ENCODE data around the gene TBX1. TPM values are rescaled to one million over a fixed set of nuclear protein-coding genes. Genes with fewer than 3 reads are reported as not detected.
A peak's percentile ranks its signal among the peaks of the same experiment; 100 is the strongest.

TBX1 gene
- total RNA-seq, 2 donors from 2014 or later = 11.0 to 20.2 TPM

- H3K4me3 ChIP-seq = no peak overlapping the region
- intact Hi-C loops (cut with DNase I) = no loop called here
- H3K9me3 ChIP-seq = no peaks in the 10 kb centered on the region
- no peak overlapping the region for H3K27ac ChIP-seq
- H3K36me3 ChIP-seq = no peaks in the 10 kb centered on the region
- peaks cover 5% of the 10 kb centered on the region for H3K4me1 ChIP-seq (replicated peaks)
- no peak for TF ChIP-seq POLR2A (IDR thresholded peaks at IDR 0.05)
- no peak for TF ChIP-seq POLR2AphosphoS5 (IDR thresholded peaks at IDR 0.05)
- no peak for TF ChIP-seq CTCF (IDR thresholded peaks at IDR 0.05)
- peaks cover 19% of the 10 kb centered on the region for H3K27me3 ChIP-seq (replicated peaks; ENCODE audit: insufficient read depth)
- 7% methylated on average over 25 of the region's 26 CpGs for WGBS
- DNase-seq (ENCODE audit: low spot score) = no peak
These were observed 4.8 kb upstream of the TBX1 start for GRCh38 chr22:19755722-19756287.

- Histone ChIP-seq H3K27me3 (replicated peaks; ENCODE audit: insufficient read depth) (peaks cover 19% of the 10 kb centered on the region), H3K9me3 (no peaks in the 10 kb centered on the region), H3K4me1 (replicated peaks) (peaks cover 5% of the 10 kb centered on the region), H3K4me3 (peak overlapping the region; percentile 18 to 29), H3K36me3 (no peaks in the 10 kb centered on the region), H3K27ac (no peak overlapping the region)
- intact Hi-C loops (cut with DNase I) = no loop called here
- 6% methylated on average over 58 of the region's 76 CpGs for WGBS
- DNase-seq (ENCODE audit: low spot score) = peak; percentile 68
- TF ChIP-seq POLR2AphosphoS5 (IDR thresholded peaks at IDR 0.05) (no peak), POLR2A (IDR thresholded peaks at IDR 0.05) (no peak), CTCF (IDR thresholded peaks at IDR 0.05) (peak; percentile 42 to 84 (median 70))
These were observed 4.1 kb upstream of the TBX1 start for GRCh38 chr22:19756288-19757128.

- WGBS = 54% methylated on average over 15 of the region's 16 CpGs
- Histone ChIP-seq H3K9me3 (no peaks in the 10 kb centered on the region), H3K27ac (no peak overlapping the region), H3K27me3 (replicated peaks; ENCODE audit: insufficient read depth) (peaks cover 19% of the 10 kb centered on the region), H3K36me3 (no peaks in the 10 kb centered on the region), H3K4me3 (peak overlapping the region in 1 of 2 donors; percentile 18), H3K4me1 (replicated peaks) (peaks cover 5% of the 10 kb centered on the region)
- intact Hi-C loops (cut with DNase I) = no loop called here
- no peak for DNase-seq (ENCODE audit: low spot score)
- TF ChIP-seq POLR2A (IDR thresholded peaks at IDR 0.05) (no peak), CTCF (IDR thresholded peaks at IDR 0.05) (no peak), POLR2AphosphoS5 (IDR thresholded peaks at IDR 0.05) (no peak)
These were observed 3.2 kb upstream of the TBX1 start for GRCh38 chr22:19757140-19757984.

GRCh38 chr22:19757985-19758895, 2.3 kb upstream of the TBX1 start:
- intact Hi-C loops (cut with DNase I) = no loop called here
- Histone ChIP-seq H3K27me3 (replicated peaks; ENCODE audit: insufficient read depth) (peaks cover 19% of the 10 kb centered on the region), H3K9me3 (no peaks in the 10 kb centered on the region), H3K27ac (no peak overlapping the region), H3K4me3 (no peak overlapping the region), H3K4me1 (replicated peaks) (peaks cover 5% of the 10 kb centered on the region), H3K36me3 (no peaks in the 10 kb centered on the region)
- 81% methylated on average over 36 of the region's 43 CpGs for WGBS
- TF ChIP-seq POLR2A (IDR thresholded peaks at IDR 0.05) = no peak
- TF ChIP-seq POLR2AphosphoS5 (IDR thresholded peaks at IDR 0.05) = no peak
- no peak for TF ChIP-seq CTCF (IDR thresholded peaks at IDR 0.05)
- DNase-seq (ENCODE audit: low spot score) = no peak

Measured in prostate gland (tissue), 2 donors.